Type B pancreatic cell (in vitro differentiated cells): ENCODE results near the gene SCN1A. TPM values are rescaled to one million over a fixed set of nuclear protein-coding genes. Genes with fewer than 3 reads are reported as not detected.

Experiments
- DNase-seq: peaks from one replicate; pipeline ENCODE4 v3.0.0; 2021; ENCODE audit warnings: mixed read lengths; ENCODE audit not compliant: unreplicated experiment; ENCODE audit errors: extremely low spot score
- H3K27ac Mint-ChIP-seq: 2 replicates; pipeline ENCODE4 v1.8.0; 2021; ENCODE audit warnings: mild to moderate bottlenecking, mixed read lengths
- H3K27me3 Mint-ChIP-seq: 2 replicates; pipeline ENCODE4 v1.8.0; 2021; ENCODE audit warnings: mixed read lengths
- H3K36me3 Mint-ChIP-seq: 2 replicates; pipeline ENCODE4 v1.8.0; 2021; ENCODE audit warnings: mixed read lengths
- H3K4me1 Mint-ChIP-seq: one replicate; pipeline ENCODE4 v1.8.0; 2021; ENCODE audit warnings: mixed read lengths; ENCODE audit not compliant: unreplicated experiment
- H3K4me3 Mint-ChIP-seq: 2 replicates; pipeline ENCODE4 v1.8.0; 2021; ENCODE audit warnings: mild to moderate bottlenecking, mixed read lengths
- H3K9me3 Mint-ChIP-seq: 2 replicates; pipeline ENCODE4 v1.8.0; 2021; ENCODE audit warnings: mixed read lengths
- total RNA-seq: library from RNA; stranded (reverse); gene quantifications from 2 replicates; pipeline ENCODE4 v1.2.1, GENCODE V29; 2021; ENCODE audit warnings: low replicate concordance
- TF ChIP-seq, protein P1 (sequence below): fragments of 200-600 bp; sonication (generic); conservative IDR thresholded peaks from 2 replicates; pipeline ENCODE4 v1.5.0; 2021; ENCODE audit warnings: antibody characterized with exemption, mild to moderate bottlenecking

SCN1A gene
- total RNA-seq, 1 donor from 2014 or later, result 2.6 TPM

DNA sequence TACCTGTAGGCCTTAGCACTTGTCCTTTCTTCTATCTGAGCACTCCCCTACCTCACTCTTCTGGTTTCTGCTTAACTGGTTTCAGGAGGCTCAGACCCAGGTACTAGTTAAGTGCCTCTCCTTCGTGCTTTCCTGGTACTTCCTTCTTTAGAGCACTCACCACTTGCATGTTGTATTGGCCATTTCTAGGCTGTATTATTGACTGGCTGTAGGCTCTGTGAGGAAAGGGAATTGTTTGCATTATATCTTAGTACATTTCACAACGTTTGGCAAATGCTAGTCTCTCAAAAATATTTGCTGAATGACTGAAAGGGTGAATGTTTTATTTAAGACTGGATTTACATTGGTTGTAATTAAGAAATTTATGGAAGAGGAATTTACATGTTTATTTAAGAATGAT is 36.0 kb upstream of the SCN1A start:
- peaks cover 5% of the 10 kb centered on the region for H3K4me1 Mint-ChIP-seq
- peaks cover 6% of the 10 kb centered on the region for H3K9me3 Mint-ChIP-seq
- no peak for DNase-seq
- H3K36me3 Mint-ChIP-seq, result no peaks in the 10 kb centered on the region
- H3K4me3 Mint-ChIP-seq, result no peak overlapping the region
- H3K27ac Mint-ChIP-seq, result no peak overlapping the region
- TF ChIP-seq, protein P1, sequence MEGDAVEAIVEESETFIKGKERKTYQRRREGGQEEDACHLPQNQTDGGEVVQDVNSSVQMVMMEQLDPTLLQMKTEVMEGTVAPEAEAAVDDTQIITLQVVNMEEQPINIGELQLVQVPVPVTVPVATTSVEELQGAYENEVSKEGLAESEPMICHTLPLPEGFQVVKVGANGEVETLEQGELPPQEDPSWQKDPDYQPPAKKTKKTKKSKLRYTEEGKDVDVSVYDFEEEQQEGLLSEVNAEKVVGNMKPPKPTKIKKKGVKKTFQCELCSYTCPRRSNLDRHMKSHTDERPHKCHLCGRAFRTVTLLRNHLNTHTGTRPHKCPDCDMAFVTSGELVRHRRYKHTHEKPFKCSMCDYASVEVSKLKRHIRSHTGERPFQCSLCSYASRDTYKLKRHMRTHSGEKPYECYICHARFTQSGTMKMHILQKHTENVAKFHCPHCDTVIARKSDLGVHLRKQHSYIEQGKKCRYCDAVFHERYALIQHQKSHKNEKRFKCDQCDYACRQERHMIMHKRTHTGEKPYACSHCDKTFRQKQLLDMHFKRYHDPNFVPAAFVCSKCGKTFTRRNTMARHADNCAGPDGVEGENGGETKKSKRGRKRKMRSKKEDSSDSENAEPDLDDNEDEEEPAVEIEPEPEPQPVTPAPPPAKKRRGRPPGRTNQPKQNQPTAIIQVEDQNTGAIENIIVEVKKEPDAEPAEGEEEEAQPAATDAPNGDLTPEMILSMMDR, result no peak
- H3K27me3 Mint-ChIP-seq, result peaks cover 3% of the 10 kb centered on the region

DNA sequence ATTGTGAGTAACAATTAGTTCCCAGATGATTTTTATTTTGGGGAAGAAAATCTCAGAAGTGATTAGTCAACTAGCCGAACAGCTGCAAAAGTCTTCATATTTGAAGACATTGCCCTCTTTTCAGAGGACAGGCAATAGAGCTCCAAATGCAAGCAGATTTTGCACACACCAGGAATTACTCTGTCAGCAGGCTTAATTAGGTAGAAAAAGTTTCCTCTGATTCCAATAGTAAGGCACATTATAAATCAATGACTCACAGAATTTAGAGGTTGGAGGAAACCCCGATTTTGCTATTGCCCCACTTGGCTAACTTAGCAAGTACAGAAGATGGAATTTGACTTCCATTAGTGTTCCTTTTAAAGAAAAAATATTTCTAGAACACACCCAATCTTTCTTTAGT is 30.7 kb upstream of the SCN1A start:
- H3K36me3 Mint-ChIP-seq, result no peaks in the 10 kb centered on the region
- TF ChIP-seq, protein P1, result no peak
- H3K9me3 Mint-ChIP-seq, result peaks cover 2% of the 10 kb centered on the region
- no peaks in the 10 kb centered on the region for H3K4me1 Mint-ChIP-seq
- no peak for DNase-seq
- no peak overlapping the region for H3K27ac Mint-ChIP-seq
- no peak overlapping the region for H3K4me3 Mint-ChIP-seq
- H3K27me3 Mint-ChIP-seq, result peaks cover 3% of the 10 kb centered on the region

DNA sequence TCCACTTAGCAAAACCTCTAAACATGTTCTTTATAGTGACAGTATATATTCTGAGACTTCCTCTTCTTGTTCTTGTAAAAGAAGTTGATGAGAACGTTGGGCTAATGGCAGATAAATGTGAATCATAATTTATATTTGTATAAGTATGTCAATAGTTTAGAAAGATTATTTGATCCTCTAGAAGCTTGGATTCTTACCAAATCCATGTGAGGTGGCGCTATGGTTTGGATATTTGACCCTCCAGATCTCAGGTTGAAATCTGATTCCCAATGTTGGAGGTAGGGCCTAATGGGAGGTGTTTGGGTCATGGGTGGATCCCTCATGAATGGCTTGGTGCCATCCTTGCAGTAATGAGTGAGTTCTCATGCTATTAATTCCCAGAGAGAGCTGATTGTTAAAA is 29.8 kb upstream of the SCN1A start:
- Mint-ChIP-seq H3K4me3 (no peak overlapping the region), H3K4me1 (no peaks in the 10 kb centered on the region), H3K9me3 (no peaks in the 10 kb centered on the region), H3K27me3 (peaks cover 3% of the 10 kb centered on the region), H3K27ac (no peak overlapping the region), H3K36me3 (no peaks in the 10 kb centered on the region)
- DNase-seq, result no peak
- TF ChIP-seq, protein P1, result no peak

DNA sequence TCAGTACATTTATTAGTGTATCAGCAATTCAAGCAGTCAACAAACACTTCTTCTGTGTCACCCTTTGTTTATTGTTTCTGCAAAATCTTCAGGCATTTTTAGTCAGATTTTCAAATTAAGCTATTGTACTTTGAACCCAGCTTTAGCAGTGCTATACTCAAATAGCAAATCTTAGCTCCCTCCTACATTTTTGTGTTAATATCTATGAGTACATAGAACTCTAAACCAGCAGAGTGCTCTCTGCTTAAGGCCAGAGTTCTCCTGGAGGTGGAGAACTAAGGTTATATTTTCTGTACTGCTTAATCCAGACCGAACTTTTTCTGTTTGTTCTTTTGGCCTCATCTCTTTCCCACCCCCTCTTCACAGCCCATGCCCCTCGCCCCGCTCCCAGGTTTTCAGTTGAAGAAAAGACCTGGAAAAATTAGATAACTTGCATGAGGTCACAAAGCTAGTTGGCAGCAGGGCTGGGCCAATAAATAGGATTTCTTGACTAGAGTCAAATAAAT is 29.2 kb upstream of the SCN1A start:
- DNase-seq, result no peak
- TF ChIP-seq, protein P1, result no peak
- Mint-ChIP-seq H3K27me3 (peaks cover 3% of the 10 kb centered on the region), H3K36me3 (no peaks in the 10 kb centered on the region), H3K4me1 (no peaks in the 10 kb centered on the region), H3K27ac (no peak overlapping the region), H3K4me3 (no peak overlapping the region), H3K9me3 (no peaks in the 10 kb centered on the region)

DNA sequence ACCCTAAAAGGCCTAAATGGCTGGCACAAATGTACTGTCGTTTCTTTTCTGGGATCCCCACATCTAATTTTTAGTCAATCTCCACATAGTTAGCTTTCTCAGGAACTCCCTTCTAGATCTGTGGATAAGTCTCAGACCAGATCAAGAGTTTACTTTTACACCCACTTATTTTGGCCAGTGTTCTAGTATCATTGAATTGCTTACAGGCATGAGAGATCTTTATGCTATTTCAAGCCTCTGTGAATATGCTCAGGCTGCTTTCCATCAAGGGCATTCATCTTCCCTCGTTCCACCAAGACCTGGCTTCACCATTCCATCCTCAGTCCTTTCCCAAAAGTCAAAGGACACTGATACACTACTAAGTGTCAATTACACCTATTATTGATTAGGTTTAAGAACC is 27.8 kb upstream of the SCN1A start:
- DNase-seq, result no peak
- no peaks in the 10 kb centered on the region for H3K4me1 Mint-ChIP-seq
- H3K4me3 Mint-ChIP-seq, result no peak overlapping the region
- no peaks in the 10 kb centered on the region for H3K36me3 Mint-ChIP-seq
- H3K9me3 Mint-ChIP-seq, result no peaks in the 10 kb centered on the region
- H3K27me3 Mint-ChIP-seq, result peaks cover 3% of the 10 kb centered on the region
- no peak overlapping the region for H3K27ac Mint-ChIP-seq
- TF ChIP-seq, protein P1, result no peak
